ENCODE data around the gene FERMT3. TPM values are rescaled to one million over a fixed set of nuclear protein-coding genes. Genes with fewer than 3 reads are reported as not detected.

The FERMT3 gene
- total RNA-seq, 4 donors from 2014 or later: 4.7 to 22.2 (median 8.2) TPM

GRCh38 chr11:64269540-64270220, 63.2 kb downstream of the FERMT3 start:
- peak overlapping the region; percentile 69 for H3K4me3 ChIP-seq
- H3K4me1 ChIP-seq: peaks cover 37% of the 10 kb centered on the region
- WGBS: 0% methylated on average over 23 of the region's 58 CpGs
- peak; percentile 99 for DNase-seq (ENCODE audit: low spot score in 2 of 2)
- H3K27me3 ChIP-seq: no peaks in the 10 kb centered on the region
- TF ChIP-seq POLR2AphosphoS5 (IDR thresholded peaks at IDR 0.05) (peak; percentile 29 to 96 (median 95)), EP300 (IDR thresholded peaks at IDR 0.05) (no peak), CTCF (IDR thresholded peaks at IDR 0.05) (peak in 1 of 2 donors; percentile 14), POLR2A (IDR thresholded peaks at IDR 0.05) (peak in 1 of 2 donors; percentile 19)
- H3K9me3 ChIP-seq: no peaks in the 10 kb centered on the region
- peak overlapping the region; percentile 95 for H3K27ac ChIP-seq
- H3K36me3 ChIP-seq: peaks cover 18% of the 10 kb centered on the region

Other genes starting within 250 kb of the FERMT3 start
- 100 to 1,000 TPM; 352 to 718 (median 708) TPM for gene COX8A, start 232.1 kb upstream of the FERMT3 start, total RNA-seq
- gene OTUB1, start 220.3 kb upstream of the FERMT3 start, total RNA-seq: 100 to 1,000 TPM in 1 of 4 donors, 10 to 100 TPM in 3; 78.4 to 117 (median 93.5) TPM
- not detected for gene FLRT1, start 170.8 kb upstream of the FERMT3 start, total RNA-seq
- 10 to 100 TPM; 29.2 to 64.6 (median 46.2) TPM for gene MACROD1, start 40.6 kb upstream of the FERMT3 start, total RNA-seq
- 10 to 100 TPM; 47.1 to 93.9 (median 87.4) TPM for gene STIP1, start 20.6 kb upstream of the FERMT3 start, total RNA-seq
- gene TRPT1, start 19.5 kb downstream of the FERMT3 start, total RNA-seq: 10 to 100 TPM; 48.4 to 62.2 (median 52.8) TPM
- 10 to 100 TPM; 44.5 to 66.1 (median 54.4) TPM for gene NUDT22, start 19.6 kb downstream of the FERMT3 start, total RNA-seq
- 10 to 100 TPM; 26.9 to 55.1 (median 37.3) TPM for gene DNAJC4, start 23.8 kb downstream of the FERMT3 start, total RNA-seq
- gene VEGFB, start 27.9 kb downstream of the FERMT3 start, total RNA-seq: 10 to 100 TPM; 56.1 to 75.0 (median 65.5) TPM
- 10 to 100 TPM; 43.9 to 64.7 (median 53.4) TPM for gene FKBP2, start 34.4 kb downstream of the FERMT3 start, total RNA-seq
- gene PPP1R14B, start 40.2 kb downstream of the FERMT3 start, total RNA-seq: 100 to 1,000 TPM; 127 to 220 (median 158) TPM
- gene PLCB3, start 44.8 kb downstream of the FERMT3 start, total RNA-seq: 10 to 100 TPM; 33.3 to 46.9 (median 36.3) TPM
- 10 to 100 TPM; 57.1 to 71.9 (median 64.4) TPM for gene BAD, start 77.9 kb downstream of the FERMT3 start, total RNA-seq
- 10 to 100 TPM; 17.8 to 30.0 (median 19.7) TPM for gene GPR137, start 79.1 kb downstream of the FERMT3 start, total RNA-seq
- not detected for gene KCNK4, start 84.6 kb downstream of the FERMT3 start, total RNA-seq
- gene CATSPERZ, start 93.6 kb downstream of the FERMT3 start, total RNA-seq: not detected
- gene ESRRA, start 98.8 kb downstream of the FERMT3 start, total RNA-seq: 10 to 100 TPM; 65.0 to 93.6 (median 74.3) TPM
- 100 to 1,000 TPM; 170 to 332 (median 255) TPM for gene TRMT112, start 110.8 kb downstream of the FERMT3 start, total RNA-seq
- gene PRDX5, start 111.4 kb downstream of the FERMT3 start, total RNA-seq: 100 to 1,000 TPM; 130 to 227 (median 187) TPM
- 1 to 10 TPM; 3.3 to 8.3 (median 5.4) TPM for gene CCDC88B, start 133.5 kb downstream of the FERMT3 start, total RNA-seq
- 10 to 100 TPM; 29.4 to 46.0 (median 39.6) TPM for gene RPS6KA4, start 152.4 kb downstream of the FERMT3 start, total RNA-seq